Mesenchymal stem cell (in vitro differentiated cells and primary cell): ENCODE results near the gene AKAP13.
A peak's percentile ranks its signal among the peaks of the same experiment; 100 is the strongest.

ENCODE experiments used
- DNase-seq: peaks from one replicate; pipeline ENCODE4 v3.0.0-alpha.2; 2013
- H2AFZ ChIP-seq: one replicate; pipeline ENCODE4 v1.6.1; 2013; ENCODE audit warnings: low read depth, mild to moderate bottlenecking, control low read depth, inconsistent platforms, low read length, moderate library complexity
- H2AK5ac ChIP-seq: 2 replicates; pipeline ENCODE4 v1.6.1; 2013; ENCODE audit warnings: low read length, moderate library complexity, mild to moderate bottlenecking, inconsistent platforms; ENCODE audit not compliant: severe bottlenecking
- H2BK120ac ChIP-seq: one replicate; pipeline ENCODE4 v1.6.1; 2013; ENCODE audit warnings: low read depth, mild to moderate bottlenecking, inconsistent platforms, low read length, moderate library complexity
- H2BK12ac ChIP-seq, 2 experiments: one replicate each; pipeline ENCODE4 v1.6.1; 2013; ENCODE audit warnings: inconsistent platforms in 2 of 2, low read length in 2 of 2, mild to moderate bottlenecking in 2 of 2, moderate library complexity in 2 of 2, control low read depth in 1 of 2
- H2BK15ac ChIP-seq: one replicate; pipeline ENCODE4 v1.6.1; 2013; ENCODE audit warnings: mild to moderate bottlenecking, low read depth, inconsistent platforms; ENCODE audit not compliant: poor library complexity, severe bottlenecking
- H2BK5ac ChIP-seq: 2 replicates; pipeline ENCODE4 v1.6.1; 2013; ENCODE audit warnings: low read depth, mild to moderate bottlenecking, low read length, control low read depth, inconsistent platforms; ENCODE audit not compliant: poor library complexity, severe bottlenecking
- H3K14ac ChIP-seq, 2 experiments: one replicate each; pipeline ENCODE4 v1.6.1; 2013; ENCODE audit warnings: inconsistent platforms in 2 of 2, low read length in 2 of 2, control low read depth in 1 of 2, mild to moderate bottlenecking in 1 of 2, moderate library complexity in 1 of 2
- H3K18ac ChIP-seq, 2 experiments: one replicate each; pipeline ENCODE4 v1.6.1; 2013; ENCODE audit warnings: inconsistent platforms in 2 of 2, low read length in 2 of 2, control low read depth in 1 of 2, low read depth in 1 of 2, mild to moderate bottlenecking in 1 of 2
- H3K23ac ChIP-seq, 2 experiments: one replicate each; pipeline ENCODE4 v1.6.1; 2013; ENCODE audit warnings: inconsistent platforms in 2 of 2, low read length in 2 of 2, mild to moderate bottlenecking in 2 of 2, moderate library complexity in 2 of 2, control low read depth in 1 of 2
- H3K27ac ChIP-seq: 2 replicates; pipeline ENCODE4 v1.5.1; 2013; ENCODE audit warnings: mild to moderate bottlenecking, moderate library complexity, low read length, control low read depth, inconsistent platforms; ENCODE audit not compliant: poor library complexity, severe bottlenecking
- H3K27me3 ChIP-seq, 2 experiments: 2 replicates each; pipeline versions ENCODE4 v1.6.1 to v1.7.0; 2013; ENCODE audit warnings: low read length in 2 of 2, mild to moderate bottlenecking in 2 of 2, moderate library complexity in 2 of 2, control low read depth in 1 of 2, inconsistent platforms in 1 of 2; ENCODE audit not compliant: control insufficient read depth in 1 of 2, insufficient read depth in 1 of 2
- H3K36me3 ChIP-seq, 2 experiments: 2 replicates each; pipeline versions ENCODE4 v1.6.1 to v1.7.0; 2013; ENCODE audit warnings: low read length in 2 of 2, control low read depth in 1 of 2, inconsistent platforms in 1 of 2, low read depth in 1 of 2, mild to moderate bottlenecking in 1 of 2; ENCODE audit not compliant: insufficient read depth in 2 of 2, control insufficient read depth in 1 of 2
- H3K4ac ChIP-seq, 2 experiments: one replicate each; pipeline ENCODE4 v1.6.1; 2013; ENCODE audit warnings: inconsistent platforms in 2 of 2, low read length in 2 of 2, mild to moderate bottlenecking in 2 of 2, moderate library complexity in 2 of 2, control low read depth in 1 of 2, low read depth in 1 of 2
- H3K4me1 ChIP-seq: 2 replicates; pipeline ENCODE4 v1.6.1; 2013; ENCODE audit warnings: low read depth, low read length, control low read depth; ENCODE audit not compliant: control insufficient read depth, insufficient read depth
- H3K4me2 ChIP-seq: 2 replicates; pipeline ENCODE4 v1.6.1; 2013; ENCODE audit warnings: low read length, mild to moderate bottlenecking, inconsistent platforms; ENCODE audit not compliant: poor library complexity, severe bottlenecking
- H3K4me3 ChIP-seq, 2 experiments: 2 replicates each; pipeline versions ENCODE4 v1.5.1 to v1.7.0; 2013; ENCODE audit warnings: low read length in 2 of 2, mild to moderate bottlenecking in 2 of 2, control low read depth in 1 of 2, low read depth in 1 of 2; ENCODE audit not compliant: insufficient read depth in 1 of 2
- H3K79me1 ChIP-seq: replicated peaks from 2 replicates; pipeline ENCODE4 v1.6.1; 2013; ENCODE audit warnings: mild to moderate bottlenecking, control low read depth, low read length, inconsistent platforms; ENCODE audit not compliant: poor library complexity, severe bottlenecking
- H3K9ac ChIP-seq: 2 replicates; pipeline ENCODE4 v1.7.0; 2013; ENCODE audit warnings: mild to moderate bottlenecking, low read length, moderate library complexity
- H3K9me3 ChIP-seq: 2 replicates; pipeline ENCODE4 v1.7.0; 2013; ENCODE audit warnings: mild to moderate bottlenecking, low read length; ENCODE audit not compliant: control insufficient read depth
- H4K8ac ChIP-seq: one replicate; pipeline ENCODE4 v1.6.1; 2013; ENCODE audit warnings: inconsistent platforms, mild to moderate bottlenecking, low read length, moderate library complexity
- H4K91ac ChIP-seq: one replicate; pipeline ENCODE4 v1.6.1; 2013; ENCODE audit warnings: mild to moderate bottlenecking, low read length, inconsistent platforms
- WGBS: methylation state at CpG from one replicate; pipeline ENCODE4 v1.1.7; 2013; ENCODE audit warnings: mixed read lengths; 5-methylcytosine and 5-hydroxymethylcytosine counted together

The AKAP13 gene

GRCh38 chr15:85741021-85741421, 360.6 kb downstream of the AKAP13 start:
- Histone ChIP-seq H2AK5ac (no peak overlapping the region), H2BK5ac (no peak overlapping the region), H3K27ac (no peak overlapping the region), H2BK15ac (no peak overlapping the region), H2BK120ac (no peak overlapping the region), H4K8ac (no peak overlapping the region), H3K4me1 (peaks cover 3% of the 10 kb centered on the region), H3K9ac (no peak overlapping the region), H3K14ac (no peak overlapping the region), H2BK12ac (no peak overlapping the region), H3K27me3 (no peaks in the 10 kb centered on the region), H4K91ac (no peak overlapping the region), H3K23ac (no peak overlapping the region), H3K79me1 (peaks cover 32% of the 10 kb centered on the region), H3K9me3 (no peaks in the 10 kb centered on the region), H3K18ac (no peak overlapping the region), H2AFZ (no peak overlapping the region), H3K4ac (no peak overlapping the region), H3K4me2 (no peak overlapping the region), H3K4me3 (no peak overlapping the region), H3K36me3 (peaks cover 55 to 90% of the 10 kb centered on the region in 2 experiments)
- WGBS = 97% methylated on average over 20 of the region's 20 CpGs
- DNase-seq = no peak

GRCh38 chr15:85741662-85742061, 361.3 kb downstream of the AKAP13 start:
- H3K4me3 ChIP-seq = no peak overlapping the region
- no peak overlapping the region for H2BK5ac ChIP-seq
- no peak overlapping the region for H3K23ac ChIP-seq
- H3K9ac ChIP-seq = no peak overlapping the region
- H3K36me3 ChIP-seq = peaks cover 56 to 90% of the 10 kb centered on the region in 2 experiments
- H3K4ac ChIP-seq = no peak overlapping the region
- H4K8ac ChIP-seq = no peak overlapping the region
- no peak overlapping the region for H2BK12ac ChIP-seq
- no peak overlapping the region for H4K91ac ChIP-seq
- no peak for DNase-seq
- no peaks in the 10 kb centered on the region for H3K27me3 ChIP-seq
- no peak overlapping the region for H3K14ac ChIP-seq
- H2AFZ ChIP-seq = no peak overlapping the region
- WGBS = over 99% methylated on average over 8 of the region's 11 CpGs
- H3K79me1 ChIP-seq = peaks cover 33% of the 10 kb centered on the region
- H3K4me1 ChIP-seq = peaks cover 3% of the 10 kb centered on the region
- no peak overlapping the region for H2AK5ac ChIP-seq
- H3K18ac ChIP-seq = no peak overlapping the region
- no peak overlapping the region for H2BK120ac ChIP-seq
- no peaks in the 10 kb centered on the region for H3K9me3 ChIP-seq
- H2BK15ac ChIP-seq = no peak overlapping the region
- no peak overlapping the region for H3K27ac ChIP-seq
- no peak overlapping the region for H3K4me2 ChIP-seq

- DNase-seq = peak; percentile 45
- H3K23ac ChIP-seq = peak overlapping the region in 1 of 2 experiments; percentile 24
- H3K14ac ChIP-seq = no peak overlapping the region
- no peak overlapping the region for H2BK12ac ChIP-seq
- no peaks in the 10 kb centered on the region for H3K27me3 ChIP-seq
- no peaks in the 10 kb centered on the region for H3K9me3 ChIP-seq
- H3K4me3 ChIP-seq = no peak overlapping the region
- no peak overlapping the region for H2AK5ac ChIP-seq
- H2BK120ac ChIP-seq = no peak overlapping the region
- whole genome bisulfite sequencing = 79% methylated on average over 6 of the region's 8 CpGs
- H2BK5ac ChIP-seq = no peak overlapping the region
- no peak overlapping the region for H2BK15ac ChIP-seq
- no peak overlapping the region for H4K8ac ChIP-seq
- H3K36me3 ChIP-seq = peaks cover 58 to 90% of the 10 kb centered on the region in 2 experiments
- H3K18ac ChIP-seq = no peak overlapping the region
- peaks cover 36% of the 10 kb centered on the region for H3K79me1 ChIP-seq
- no peak overlapping the region for H4K91ac ChIP-seq
- H3K27ac ChIP-seq = no peak overlapping the region
- no peak overlapping the region for H2AFZ ChIP-seq
- H3K9ac ChIP-seq = no peak overlapping the region
- peaks cover 3% of the 10 kb centered on the region for H3K4me1 ChIP-seq
- no peak overlapping the region for H3K4ac ChIP-seq
- H3K4me2 ChIP-seq = no peak overlapping the region
Measured at GRCh38 chr15:85742186-85742821, 361.9 kb downstream of the AKAP13 start.

GRCh38 chr15:85743392-85744055, 363.1 kb downstream of the AKAP13 start:
- Histone ChIP-seq H3K27ac (no peak overlapping the region), H3K36me3 (peaks cover 64 to 96% of the 10 kb centered on the region in 2 experiments), H3K14ac (no peak overlapping the region), H3K18ac (no peak overlapping the region), H3K27me3 (no peaks in the 10 kb centered on the region), H4K91ac (no peak overlapping the region), H3K4me3 (no peak overlapping the region), H2BK15ac (no peak overlapping the region), H3K4me2 (no peak overlapping the region), H3K23ac (no peak overlapping the region), H3K9me3 (no peaks in the 10 kb centered on the region), H4K8ac (no peak overlapping the region), H3K79me1 (peaks cover 37% of the 10 kb centered on the region), H2BK5ac (no peak overlapping the region), H2AK5ac (no peak overlapping the region), H3K9ac (no peak overlapping the region), H2BK12ac (no peak overlapping the region), H2AFZ (no peak overlapping the region), H3K4me1 (peaks cover 3% of the 10 kb centered on the region), H2BK120ac (no peak overlapping the region), H3K4ac (no peak overlapping the region)
- no peak for DNase-seq
- 96% methylated on average over 14 of the region's 14 CpGs for WGBS
